Limb (tissue), 2 donors: ENCODE measurements around the gene TTC9.
"Not testable (repeated sequence)": the region's sequence is repeated elsewhere in the genome, so short reads cannot be mapped to it uniquely, and the experiment has no call there.

ENCODE experiments used
- DNase-seq, 2 donors: peaks; one replicate each; pipeline ENCODE4 v3.0.0-alpha.2; 2016; ENCODE audit errors: extremely low spot score in 2 of 2

Gene TTC9

GRCh38 chr14:70671652-70672644, 30.2 kb downstream of the TTC9 start:
- DNase-seq = no peak

GRCh38 chr14:70677341-70677740, 35.6 kb downstream of the TTC9 start:
- DNase-seq = no peak

GRCh38 chr14:70680748-70681147, 39.0 kb downstream of the TTC9 start:
- no peak for DNase-seq

- no peak for DNase-seq
These were observed 42.3 kb downstream of the TTC9 start for GRCh38 chr14:70683983-70684382.

- DNase-seq = no peak
These were observed 43.9 kb downstream of the TTC9 start for GRCh38 chr14:70685474-70686197.

GRCh38 chr14:70692210-70692609, 50.5 kb downstream of the TTC9 start:
- DNase-seq = no peak

- DNase-seq = no peak
These were observed 54.3 kb downstream of the TTC9 start for GRCh38 chr14:70696026-70696425.

GRCh38 chr14:70697701-70698100, 56.0 kb downstream of the TTC9 start:
- DNase-seq = no peak

GRCh38 chr14:70698288-70698687, 56.6 kb downstream of the TTC9 start:
- DNase-seq = no peak

- DNase-seq = no peak
These were observed 57.9 kb downstream of the TTC9 start for GRCh38 chr14:70699646-70700045.

- no peak for DNase-seq
These were observed 59.4 kb downstream of the TTC9 start for GRCh38 chr14:70700955-70701585.

- DNase-seq = no peak
These were observed 59.9 kb downstream of the TTC9 start for GRCh38 chr14:70701610-70702009.

- DNase-seq = no peak
These were observed 60.4 kb downstream of the TTC9 start for GRCh38 chr14:70702161-70702560.

- not testable (repeated sequence) for DNase-seq
These were observed 62.0 kb downstream of the TTC9 start for GRCh38 chr14:70703621-70704168.

GRCh38 chr14:70704960-70705359, 63.2 kb downstream of the TTC9 start:
- no peak for DNase-seq

- DNase-seq = no peak
These were observed 64.5 kb downstream of the TTC9 start for GRCh38 chr14:70706177-70706576.

- DNase-seq = no peak
These were observed 65.7 kb downstream of the TTC9 start for GRCh38 chr14:70707138-70708038.

GRCh38 chr14:70708717-70709570, 67.2 kb downstream of the TTC9 start:
- DNase-seq = no peak

- DNase-seq = no peak
These were observed 68.1 kb downstream of the TTC9 start for GRCh38 chr14:70709726-70710382.
